ENCODE results near the gene PCSK9.

The PCSK9 gene

GRCh38 chr1:55060133-55060999, 21.0 kb downstream of the PCSK9 start:
- no peak for DNase-seq

- no peak for DNase-seq
Observed at GRCh38 chr1:55061000-55061705, 21.8 kb downstream of the PCSK9 start.

GRCh38 chr1:55061706-55062321, 22.5 kb downstream of the PCSK9 start:
- no peak for DNase-seq

- DNase-seq = no peak
Observed at GRCh38 chr1:55062801-55063576, 23.6 kb downstream of the PCSK9 start.

- no peak for DNase-seq
Observed at GRCh38 chr1:55063577-55063942, 24.2 kb downstream of the PCSK9 start.

- no peak for DNase-seq
Observed at GRCh38 chr1:55064071-55064581, 24.8 kb downstream of the PCSK9 start.

GRCh38 chr1:55064861-55065263, 25.5 kb downstream of the PCSK9 start:
- DNase-seq = no peak

GRCh38 chr1:55065648-55066047, 26.3 kb downstream of the PCSK9 start:
- DNase-seq = no peak

- DNase-seq = no peak
Observed at GRCh38 chr1:55067022-55067778, 27.9 kb downstream of the PCSK9 start.

- DNase-seq = no peak
Observed at GRCh38 chr1:55067914-55068313, 28.6 kb downstream of the PCSK9 start.

GRCh38 chr1:55068638-55069037, 29.3 kb downstream of the PCSK9 start:
- DNase-seq = no peak

GRCh38 chr1:55069280-55069679, 29.9 kb downstream of the PCSK9 start:
- no peak for DNase-seq

GRCh38 chr1:55070293-55071164, 31.2 kb downstream of the PCSK9 start:
- no peak for DNase-seq

GRCh38 chr1:55071477-55071876, 32.1 kb downstream of the PCSK9 start:
- DNase-seq = peak; percentile 3

GRCh38 chr1:55073187-55073916, 34.0 kb downstream of the PCSK9 start:
- no peak for DNase-seq

GRCh38 chr1:55074455-55074854, 35.1 kb downstream of the PCSK9 start:
- no peak for DNase-seq

GRCh38 chr1:55076356-55076755, 37.0 kb downstream of the PCSK9 start:
- no peak for DNase-seq

- no peak for DNase-seq
Observed at GRCh38 chr1:55078470-55078869, 39.1 kb downstream of the PCSK9 start.

- no peak for DNase-seq
Observed at GRCh38 chr1:55079651-55080050, 40.3 kb downstream of the PCSK9 start.

- no peak for DNase-seq
Observed at GRCh38 chr1:55081188-55081904, 42.0 kb downstream of the PCSK9 start.
